ENCODE results near the gene SHMT1. TPM values are rescaled to one million over a fixed set of nuclear protein-coding genes. Genes with fewer than 3 reads are reported as not detected.
A peak's percentile ranks its signal among the peaks of the same experiment; 100 is the strongest.
"Not testable (repeated sequence)": the region's sequence is repeated elsewhere in the genome, so short reads cannot be mapped to it uniquely, and the experiment has no call there.

The SHMT1 gene
- total and polyA plus RNA-seq, 8 donors, result 12.4 to 50.4 (median 31.4) TPM

DNA sequence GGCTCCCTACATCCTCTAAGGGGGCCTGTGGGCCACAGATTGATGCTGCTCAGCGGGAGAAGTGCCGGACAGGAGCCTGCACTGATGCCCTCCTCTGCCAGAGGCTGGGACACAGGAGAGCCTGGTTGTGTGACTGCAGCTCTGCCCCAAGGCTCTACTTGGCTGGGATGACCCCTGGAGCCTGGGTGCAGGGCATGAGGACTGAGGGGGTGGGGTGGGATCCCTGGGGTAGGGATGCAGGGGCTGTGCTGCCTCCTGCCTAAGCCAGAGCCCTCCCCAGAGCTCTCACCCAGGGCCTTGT is 14.8 kb upstream of the SHMT1 start:
- Histone ChIP-seq H3K27me3 (peaks cover 0 to 40% (median 11%) of the 10 kb centered on the region in 3 donors), H3K36me3 (no peaks in the 10 kb centered on the region), H3K27ac (peak overlapping the region; percentile 63 to 83 (median 74)), H3K4me3 (no peak overlapping the region), H3K4me1 (peaks cover 0 to 18% (median 12%) of the 10 kb centered on the region in 4 donors), H3K9me3 (peaks cover 0 to 3% (median 1%) of the 10 kb centered on the region in 4 donors)
- TF ChIP-seq POLR2AphosphoS5 (IDR thresholded peaks at IDR 0.05) (no peak), POLR2A (IDR thresholded peaks at IDR 0.05) (no peak), EP300 (IDR thresholded peaks at IDR 0.05) (no peak)
- TF ChIP-seq, protein P1, sequence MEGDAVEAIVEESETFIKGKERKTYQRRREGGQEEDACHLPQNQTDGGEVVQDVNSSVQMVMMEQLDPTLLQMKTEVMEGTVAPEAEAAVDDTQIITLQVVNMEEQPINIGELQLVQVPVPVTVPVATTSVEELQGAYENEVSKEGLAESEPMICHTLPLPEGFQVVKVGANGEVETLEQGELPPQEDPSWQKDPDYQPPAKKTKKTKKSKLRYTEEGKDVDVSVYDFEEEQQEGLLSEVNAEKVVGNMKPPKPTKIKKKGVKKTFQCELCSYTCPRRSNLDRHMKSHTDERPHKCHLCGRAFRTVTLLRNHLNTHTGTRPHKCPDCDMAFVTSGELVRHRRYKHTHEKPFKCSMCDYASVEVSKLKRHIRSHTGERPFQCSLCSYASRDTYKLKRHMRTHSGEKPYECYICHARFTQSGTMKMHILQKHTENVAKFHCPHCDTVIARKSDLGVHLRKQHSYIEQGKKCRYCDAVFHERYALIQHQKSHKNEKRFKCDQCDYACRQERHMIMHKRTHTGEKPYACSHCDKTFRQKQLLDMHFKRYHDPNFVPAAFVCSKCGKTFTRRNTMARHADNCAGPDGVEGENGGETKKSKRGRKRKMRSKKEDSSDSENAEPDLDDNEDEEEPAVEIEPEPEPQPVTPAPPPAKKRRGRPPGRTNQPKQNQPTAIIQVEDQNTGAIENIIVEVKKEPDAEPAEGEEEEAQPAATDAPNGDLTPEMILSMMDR (IDR thresholded peaks at IDR 0.05), result no peak
- DNase-seq, result no peak
- intact Hi-C loops (cut with DNase I; ENCODE audit: low total_unique reads), result no loop called here
- 57 to 83% (median 58%) methylated on average over 2 of the region's 2 CpGs; no CpG with 5 or more reads in 2 of the 5 donors for WGBS, 5 donors

DNA sequence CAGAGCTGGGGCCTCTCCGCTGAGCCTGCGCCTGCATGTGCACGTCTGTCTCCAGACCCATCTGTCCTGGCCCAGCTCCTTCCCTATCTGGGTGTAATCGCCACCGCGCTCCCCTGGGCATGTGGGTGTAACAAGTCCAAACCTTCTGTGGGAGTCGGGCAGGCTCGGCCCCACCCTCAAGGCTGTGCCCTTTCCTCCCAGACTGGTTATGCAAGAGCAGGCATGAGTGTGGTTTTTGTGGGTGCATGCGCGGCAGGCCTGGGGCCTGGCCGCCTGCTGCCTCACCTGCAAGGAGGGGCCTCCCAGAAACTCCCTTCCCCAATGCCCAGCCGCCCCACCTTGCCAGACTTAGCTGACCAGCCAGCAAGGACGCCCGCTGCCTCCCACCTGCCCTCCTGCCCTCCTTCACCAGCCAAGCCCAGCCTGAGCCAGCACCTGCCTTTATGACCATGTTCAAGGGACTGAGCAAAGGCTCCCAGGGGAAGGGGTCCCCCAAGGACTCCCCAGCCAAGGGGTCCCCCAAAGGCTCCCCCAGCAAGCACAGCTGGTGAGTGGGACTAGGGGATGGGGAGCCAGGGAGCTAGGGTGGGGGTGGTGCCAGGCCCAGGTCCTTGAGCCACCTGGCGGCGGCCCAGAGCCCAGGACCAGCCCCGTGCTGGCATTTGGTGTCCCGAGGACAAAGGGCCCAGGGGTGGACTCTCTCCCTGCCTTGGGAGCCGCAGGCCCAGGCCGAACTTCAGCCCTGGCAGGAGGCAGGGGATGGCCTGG is 14.3 kb upstream of the SHMT1 start, which contains the start of gene EVPLL:
EVPLL (plus strand) TSS at position 342 of the 768 bp plus-strand sequence. CDS start 3,160 bp downstream, outside the sequence.
- Histone ChIP-seq H3K9me3 (peaks cover 0 to 3% (median 1%) of the 10 kb centered on the region in 4 donors), H3K4me1 (peaks cover 0 to 18% (median 10%) of the 10 kb centered on the region in 4 donors), H3K36me3 (no peaks in the 10 kb centered on the region), H3K27me3 (peaks cover 0 to 34% (median 5%) of the 10 kb centered on the region in 3 donors), H3K27ac (peak within 1 kb of the TSS; percentile 63 to 83 (median 74)), H3K4me3 (no peak within 1 kb of the TSS)
- 27 to 45% (median 33%) methylated on average over 13 to 20 of the region's 20 CpGs for WGBS, 5 donors
- TF ChIP-seq EP300 (IDR thresholded peaks at IDR 0.05), result no peak
- TF ChIP-seq, protein P1 (IDR thresholded peaks at IDR 0.05), result no peak
- no peak for TF ChIP-seq POLR2A (IDR thresholded peaks at IDR 0.05)
- peak in 2 of 3 donors; percentile 45 to 67 for TF ChIP-seq POLR2AphosphoS5 (IDR thresholded peaks at IDR 0.05)
- peak; percentile 82 to 85 for DNase-seq
- intact Hi-C loops (cut with DNase I; ENCODE audit: low total_unique reads), result no loop called here

DNA sequence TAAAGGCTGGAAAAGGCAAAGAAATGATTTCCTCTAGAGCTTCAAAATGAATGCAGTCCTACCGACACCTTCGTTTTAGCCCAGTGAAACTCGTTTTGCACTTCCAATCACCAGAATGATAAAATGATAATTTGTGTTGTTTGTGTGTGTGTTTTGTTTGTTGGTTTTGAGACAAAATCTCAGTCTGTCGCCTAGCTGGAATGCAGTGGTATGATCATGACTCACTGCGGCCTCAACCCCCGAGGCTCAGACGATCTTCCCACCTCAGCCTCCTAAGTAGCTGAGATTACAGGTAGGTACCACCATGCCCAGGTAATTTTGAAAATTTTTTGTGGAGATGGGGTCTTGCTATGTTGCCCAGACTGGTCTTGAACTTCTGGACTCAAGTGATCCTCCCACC is 10.9 kb upstream of the SHMT1 start:
- WGBS, 5 donors, result 81 to 88% (median 82%) methylated on average over 7 of the region's 7 CpGs
- peaks cover 0 to 3% (median 1%) of the 10 kb centered on the region in 4 donors for H3K9me3 ChIP-seq
- DNase-seq, result no peak
- no peaks in the 10 kb centered on the region for H3K36me3 ChIP-seq
- intact Hi-C loops (cut with DNase I; ENCODE audit: low total_unique reads), result no loop called here
- peaks cover 0 to 13% (median 0%) of the 10 kb centered on the region in 3 donors for H3K27me3 ChIP-seq
- no peak for TF ChIP-seq POLR2AphosphoS5 (IDR thresholded peaks at IDR 0.05)
- TF ChIP-seq EP300 (IDR thresholded peaks at IDR 0.05), result no peak
- TF ChIP-seq, protein P1 (IDR thresholded peaks at IDR 0.05), result no peak
- no peak for TF ChIP-seq POLR2A (IDR thresholded peaks at IDR 0.05)
- H3K27ac ChIP-seq, result no peak overlapping the region
- peaks cover 0 to 18% (median 7%) of the 10 kb centered on the region in 4 donors for H3K4me1 ChIP-seq
- no peak overlapping the region for H3K4me3 ChIP-seq

DNA sequence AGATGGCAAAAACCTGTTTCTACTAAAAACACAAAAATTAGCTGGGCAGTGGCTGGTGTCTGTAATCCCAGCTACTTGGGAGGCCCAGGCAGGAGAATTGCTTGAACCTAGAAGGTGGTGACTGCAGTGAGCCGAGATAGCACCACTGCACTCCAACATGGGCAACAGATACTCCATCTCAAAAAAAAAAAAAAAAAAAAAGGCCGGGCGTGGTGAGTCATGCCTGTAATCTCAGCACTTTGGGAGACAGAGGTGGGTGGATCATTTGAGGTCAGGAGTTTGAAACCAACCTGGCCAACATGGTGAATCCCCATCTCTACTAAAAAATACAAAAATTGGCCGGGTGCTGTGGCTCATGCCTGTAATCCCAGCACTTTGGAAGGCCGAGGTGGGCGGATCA is 9.8 kb upstream of the SHMT1 start:
- Histone ChIP-seq H3K4me1 (peaks cover 0 to 14% (median 7%) of the 10 kb centered on the region in 4 donors), H3K27me3 (peaks cover 0 to 13% (median 0%) of the 10 kb centered on the region in 3 donors)
- intact Hi-C loops (cut with DNase I; ENCODE audit: low total_unique reads); H3K36me3 ChIP-seq; DNase-seq; H3K4me3 ChIP-seq; H3K9me3 ChIP-seq; H3K27ac ChIP-seq: not testable (repeated sequence)
- WGBS, 5 donors, result 77 to 92% (median 80%) methylated on average over 6 of the region's 6 CpGs

DNA sequence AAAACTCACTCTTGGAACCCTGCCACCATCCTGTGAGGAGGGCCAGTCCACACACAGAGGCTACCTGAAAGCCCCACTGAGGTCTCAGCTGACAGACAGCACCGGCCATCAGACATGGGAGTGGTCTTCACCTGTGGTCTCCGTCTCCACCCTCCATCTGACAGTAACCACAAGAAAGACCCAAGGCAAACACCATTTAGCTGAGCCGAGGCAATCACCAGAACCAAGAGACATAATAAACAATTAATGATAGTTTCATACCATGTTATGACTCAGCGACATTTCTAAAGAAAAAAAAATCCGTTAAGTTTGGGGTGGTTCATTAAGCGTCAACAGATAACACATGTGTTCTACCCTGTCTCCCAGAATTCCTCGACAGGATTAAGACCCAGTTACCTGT is 8.1 kb upstream of the SHMT1 start:
- Histone ChIP-seq H3K27ac (no peak overlapping the region), H3K27me3 (peaks cover 0 to 13% (median 0%) of the 10 kb centered on the region in 3 donors), H3K9me3 (peaks cover 0 to 3% (median 1%) of the 10 kb centered on the region in 4 donors), H3K36me3 (no peaks in the 10 kb centered on the region), H3K4me3 (no peak overlapping the region), H3K4me1 (no peaks in the 10 kb centered on the region)
- intact Hi-C loops (cut with DNase I; ENCODE audit: low total_unique reads), result no loop called here
- no peak for DNase-seq
- no peak for TF ChIP-seq POLR2A (IDR thresholded peaks at IDR 0.05)
- TF ChIP-seq POLR2AphosphoS5 (IDR thresholded peaks at IDR 0.05), result no peak
- TF ChIP-seq EP300 (IDR thresholded peaks at IDR 0.05), result no peak
- TF ChIP-seq, protein P1 (IDR thresholded peaks at IDR 0.05), result no peak
- 56 to 67% (median 60%) methylated on average over 7 of the region's 7 CpGs for WGBS, 5 donors

Data from stomach (tissue), 9 donors.